ENCODE data around the gene CNR2. TPM values are rescaled to one million over a fixed set of nuclear protein-coding genes. Genes with fewer than 3 reads are reported as not detected.
"Not testable (repeated sequence)": the region's sequence is repeated elsewhere in the genome, so short reads cannot be mapped to it uniquely, and the experiment has no call there.

Gene CNR2
- total RNA-seq, 1 donor from 2014 or later, result not detected

DNA sequence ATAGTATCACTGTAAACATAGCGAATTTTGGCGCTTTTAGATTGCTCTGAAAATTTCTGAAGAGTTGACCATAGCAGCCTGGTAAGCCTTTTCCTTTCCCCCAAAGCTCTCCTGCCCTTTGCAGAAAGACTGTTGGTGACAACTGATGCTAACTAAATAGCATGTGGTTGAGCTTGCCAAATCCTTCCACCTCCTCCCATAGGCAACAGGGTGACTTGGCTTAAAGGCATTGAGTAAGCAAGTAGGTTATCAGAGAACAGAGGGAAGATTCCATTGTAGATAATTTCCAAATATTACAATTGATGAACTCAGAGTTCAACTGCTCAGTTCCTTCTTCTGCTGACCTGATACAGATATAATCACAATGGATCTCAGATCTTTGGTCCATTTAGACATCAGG, 68.0 kb downstream of the CNR2 start:
- TF ChIP-seq, protein P1, sequence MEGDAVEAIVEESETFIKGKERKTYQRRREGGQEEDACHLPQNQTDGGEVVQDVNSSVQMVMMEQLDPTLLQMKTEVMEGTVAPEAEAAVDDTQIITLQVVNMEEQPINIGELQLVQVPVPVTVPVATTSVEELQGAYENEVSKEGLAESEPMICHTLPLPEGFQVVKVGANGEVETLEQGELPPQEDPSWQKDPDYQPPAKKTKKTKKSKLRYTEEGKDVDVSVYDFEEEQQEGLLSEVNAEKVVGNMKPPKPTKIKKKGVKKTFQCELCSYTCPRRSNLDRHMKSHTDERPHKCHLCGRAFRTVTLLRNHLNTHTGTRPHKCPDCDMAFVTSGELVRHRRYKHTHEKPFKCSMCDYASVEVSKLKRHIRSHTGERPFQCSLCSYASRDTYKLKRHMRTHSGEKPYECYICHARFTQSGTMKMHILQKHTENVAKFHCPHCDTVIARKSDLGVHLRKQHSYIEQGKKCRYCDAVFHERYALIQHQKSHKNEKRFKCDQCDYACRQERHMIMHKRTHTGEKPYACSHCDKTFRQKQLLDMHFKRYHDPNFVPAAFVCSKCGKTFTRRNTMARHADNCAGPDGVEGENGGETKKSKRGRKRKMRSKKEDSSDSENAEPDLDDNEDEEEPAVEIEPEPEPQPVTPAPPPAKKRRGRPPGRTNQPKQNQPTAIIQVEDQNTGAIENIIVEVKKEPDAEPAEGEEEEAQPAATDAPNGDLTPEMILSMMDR (IDR thresholded peaks at IDR 0.05; ENCODE audit: insufficient read depth, low read length, severe bottlenecking), result no peak
- Histone ChIP-seq H3K4me3 (ENCODE audit: low read depth, low read length) (no peak overlapping the region), H3K36me3 (ENCODE audit: control insufficient read depth, insufficient read depth, low read length) (peaks cover 2% of the 10 kb centered on the region), H3K27me3 (ENCODE audit: control insufficient read depth, insufficient read depth, low read length) (no peaks in the 10 kb centered on the region)
- FAIRE-seq, result no peak
- DNase-seq (ENCODE audit: low read depth), result no peak

GRCh38 chr1:23843644-23844043, 69.5 kb downstream of the CNR2 start:
- TF ChIP-seq, protein P1 (IDR thresholded peaks at IDR 0.05; ENCODE audit: insufficient read depth, low read length, severe bottlenecking), result no peak
- H3K4me3 ChIP-seq (ENCODE audit: low read depth, low read length), result no peak overlapping the region
- peaks cover 2% of the 10 kb centered on the region for H3K36me3 ChIP-seq (ENCODE audit: control insufficient read depth, insufficient read depth, low read length)
- DNase-seq (ENCODE audit: low read depth) (no peak), FAIRE-seq (no peak)
- no peaks in the 10 kb centered on the region for H3K27me3 ChIP-seq (ENCODE audit: control insufficient read depth, insufficient read depth, low read length)

GRCh38 chr1:23838401-23838866, 74.7 kb downstream of the CNR2 start:
- DNase-seq (ENCODE audit: low read depth) (peak; percentile 30), FAIRE-seq (no peak)
- no peaks in the 10 kb centered on the region for H3K27me3 ChIP-seq (ENCODE audit: control insufficient read depth, insufficient read depth, low read length)
- H3K4me3 ChIP-seq (ENCODE audit: low read depth, low read length), result peak overlapping the region; percentile 22
- TF ChIP-seq, protein P1 (IDR thresholded peaks at IDR 0.05; ENCODE audit: insufficient read depth, low read length, severe bottlenecking), result no peak
- H3K36me3 ChIP-seq (ENCODE audit: control insufficient read depth, insufficient read depth, low read length), result no peaks in the 10 kb centered on the region

GRCh38 chr1:23837908-23838307, 75.3 kb downstream of the CNR2 start:
- Histone ChIP-seq H3K4me3 (ENCODE audit: low read depth, low read length) (no peak overlapping the region), H3K36me3 (ENCODE audit: control insufficient read depth, insufficient read depth, low read length) (no peaks in the 10 kb centered on the region), H3K27me3 (ENCODE audit: control insufficient read depth, insufficient read depth, low read length) (no peaks in the 10 kb centered on the region)
- DNase-seq (ENCODE audit: low read depth), result no peak
- TF ChIP-seq, protein P1 (IDR thresholded peaks at IDR 0.05; ENCODE audit: insufficient read depth, low read length, severe bottlenecking), result no peak
- no peak for FAIRE-seq

- Histone ChIP-seq H3K36me3 (ENCODE audit: control insufficient read depth, insufficient read depth, low read length) (no peaks in the 10 kb centered on the region), H3K27me3 (ENCODE audit: control insufficient read depth, insufficient read depth, low read length) (no peaks in the 10 kb centered on the region), H3K4me3 (ENCODE audit: low read depth, low read length) (no peak overlapping the region)
- FAIRE-seq (no peak), DNase-seq (ENCODE audit: low read depth) (no peak)
- TF ChIP-seq, protein P1 (IDR thresholded peaks at IDR 0.05; ENCODE audit: insufficient read depth, low read length, severe bottlenecking), result no peak
These were observed 77.1 kb downstream of the CNR2 start for GRCh38 chr1:23836037-23836436.

GRCh38 chr1:23834156-23834555, 79.0 kb downstream of the CNR2 start:
- FAIRE-seq; H3K27me3 ChIP-seq (ENCODE audit: control insufficient read depth, insufficient read depth, low read length); DNase-seq (ENCODE audit: low read depth); H3K4me3 ChIP-seq (ENCODE audit: low read depth, low read length); H3K36me3 ChIP-seq (ENCODE audit: control insufficient read depth, insufficient read depth, low read length): not testable (repeated sequence)

Data from bronchial epithelial cell (primary cell).